Measurements from ENCODE around the gene SYT5.

SYT5 gene

GRCh38 chr19:55220525-55220924 is 40.4 kb upstream of the SYT5 start:
- no peak overlapping the region for H4K8ac ChIP-seq (ENCODE audit: low read length)
- no peak overlapping the region for H2BK120ac ChIP-seq (ENCODE audit: low read depth, low read length)
- H4K91ac ChIP-seq (ENCODE audit: low read length) = no peak overlapping the region
- H3K4me1 ChIP-seq (ENCODE audit: control insufficient read depth, insufficient read depth, low read depth, low read length) = peaks cover 11% of the 10 kb centered on the region
- no peak for DNase-seq
- no peak overlapping the region for H2BK5ac ChIP-seq (ENCODE audit: low read depth, low read length, poor library complexity, severe bottlenecking)
- H3K23ac ChIP-seq (ENCODE audit: low read length in 2 of 2) = no peak overlapping the region
- H3K27ac ChIP-seq (ENCODE audit: low read length, poor library complexity, severe bottlenecking) = no peak overlapping the region
- H2BK15ac ChIP-seq (ENCODE audit: low read depth, poor library complexity, severe bottlenecking) = no peak overlapping the region
- no peak overlapping the region for H3K4me2 ChIP-seq (ENCODE audit: low read length, poor library complexity, severe bottlenecking)
- no peak overlapping the region for H3K14ac ChIP-seq (ENCODE audit: low read length in 2 of 2)
- no peak overlapping the region for H3K4ac ChIP-seq (ENCODE audit: low read depth in 1 of 2, low read length in 2 of 2)
- H2AK5ac ChIP-seq (ENCODE audit: low read length, severe bottlenecking) = no peak overlapping the region
- no peaks in the 10 kb centered on the region for H3K9me3 ChIP-seq (ENCODE audit: control insufficient read depth, low read length)
- H3K27me3 ChIP-seq (ENCODE audit: control insufficient read depth in 1 of 2, insufficient read depth in 1 of 2, low read length in 2 of 2) = no peaks in the 10 kb centered on the region
- 67% methylated on average over 9 of the region's 9 CpGs for WGBS
- H3K79me1 ChIP-seq (replicated peaks; ENCODE audit: low read length, poor library complexity, severe bottlenecking) = no peaks in the 10 kb centered on the region
- no peak overlapping the region for H2BK12ac ChIP-seq (ENCODE audit: low read length in 2 of 2)
- no peak overlapping the region for H3K18ac ChIP-seq (ENCODE audit: low read depth in 1 of 2, low read length in 2 of 2)
- H2AFZ ChIP-seq (ENCODE audit: low read depth, low read length) = no peak overlapping the region
- no peak overlapping the region for H3K4me3 ChIP-seq (ENCODE audit: insufficient read depth in 1 of 2, low read depth in 1 of 2, low read length in 2 of 2)
- no peak overlapping the region for H3K9ac ChIP-seq (ENCODE audit: low read length)
- H3K36me3 ChIP-seq (ENCODE audit: control insufficient read depth in 1 of 2, insufficient read depth in 2 of 2, low read depth in 1 of 2, low read length in 2 of 2) = peaks cover 5 to 15% of the 10 kb centered on the region in 2 experiments

- peak overlapping the region; percentile 80 for H3K9ac ChIP-seq (ENCODE audit: low read length)
- H3K36me3 ChIP-seq (ENCODE audit: control insufficient read depth in 1 of 2, insufficient read depth in 2 of 2, low read depth in 1 of 2, low read length in 2 of 2) = no peaks in the 10 kb centered on the region
- DNase-seq = peak; percentile 100
- H3K4ac ChIP-seq (ENCODE audit: low read depth in 1 of 2, low read length in 2 of 2) = peak overlapping the region; percentile 42 to 60
- no peak overlapping the region for H2AK5ac ChIP-seq (ENCODE audit: low read length, severe bottlenecking)
- peak overlapping the region; percentile 95 for H4K91ac ChIP-seq (ENCODE audit: low read length)
- peak overlapping the region; percentile 85 for H3K4me2 ChIP-seq (ENCODE audit: low read length, poor library complexity, severe bottlenecking)
- peak overlapping the region; percentile 37 for H2BK5ac ChIP-seq (ENCODE audit: low read depth, low read length, poor library complexity, severe bottlenecking)
- H4K8ac ChIP-seq (ENCODE audit: low read length) = peak overlapping the region; percentile 35
- H3K18ac ChIP-seq (ENCODE audit: low read depth in 1 of 2, low read length in 2 of 2) = peak overlapping the region; percentile 85 to 87
- WGBS = 4% methylated on average over 33 of the region's 36 CpGs
- H3K79me1 ChIP-seq (replicated peaks; ENCODE audit: low read length, poor library complexity, severe bottlenecking) = no peaks in the 10 kb centered on the region
- peak overlapping the region; percentile 47 to 82 for H3K4me3 ChIP-seq (ENCODE audit: insufficient read depth in 1 of 2, low read depth in 1 of 2, low read length in 2 of 2)
- H3K27me3 ChIP-seq (ENCODE audit: control insufficient read depth in 1 of 2, insufficient read depth in 1 of 2, low read length in 2 of 2) = no peaks in the 10 kb centered on the region
- peak overlapping the region; percentile 87 for H2BK15ac ChIP-seq (ENCODE audit: low read depth, poor library complexity, severe bottlenecking)
- H2BK120ac ChIP-seq (ENCODE audit: low read depth, low read length) = peak overlapping the region; percentile 42
- H3K23ac ChIP-seq (ENCODE audit: low read length in 2 of 2) = no peak overlapping the region
- peak overlapping the region; percentile 59 to 93 for H2BK12ac ChIP-seq (ENCODE audit: low read length in 2 of 2)
- H3K4me1 ChIP-seq (ENCODE audit: control insufficient read depth, insufficient read depth, low read depth, low read length) = peaks cover 11% of the 10 kb centered on the region
- peak overlapping the region; percentile 78 for H3K27ac ChIP-seq (ENCODE audit: low read length, poor library complexity, severe bottlenecking)
- H3K14ac ChIP-seq (ENCODE audit: low read length in 2 of 2) = no peak overlapping the region
- peaks cover 7% of the 10 kb centered on the region for H3K9me3 ChIP-seq (ENCODE audit: control insufficient read depth, low read length)
- H2AFZ ChIP-seq (ENCODE audit: low read depth, low read length) = no peak overlapping the region
Measured at GRCh38 chr19:55216461-55217198, 36.5 kb upstream of the SYT5 start.

GRCh38 chr19:55213547-55213946 is 33.5 kb upstream of the SYT5 start:
- Histone ChIP-seq H2BK5ac (ENCODE audit: low read depth, low read length, poor library complexity, severe bottlenecking) (no peak overlapping the region), H3K4ac (ENCODE audit: low read depth in 1 of 2, low read length in 2 of 2) (no peak overlapping the region), H3K36me3 (ENCODE audit: control insufficient read depth in 1 of 2, insufficient read depth in 2 of 2, low read depth in 1 of 2, low read length in 2 of 2) (no peaks in the 10 kb centered on the region), H3K4me3 (ENCODE audit: insufficient read depth in 1 of 2, low read depth in 1 of 2, low read length in 2 of 2) (no peak overlapping the region), H4K8ac (ENCODE audit: low read length) (no peak overlapping the region), H2BK12ac (ENCODE audit: low read length in 2 of 2) (no peak overlapping the region), H3K27me3 (ENCODE audit: control insufficient read depth in 1 of 2, insufficient read depth in 1 of 2, low read length in 2 of 2) (no peaks in the 10 kb centered on the region), H2BK120ac (ENCODE audit: low read depth, low read length) (no peak overlapping the region), H3K14ac (ENCODE audit: low read length in 2 of 2) (no peak overlapping the region), H3K18ac (ENCODE audit: low read depth in 1 of 2, low read length in 2 of 2) (no peak overlapping the region), H3K4me2 (ENCODE audit: low read length, poor library complexity, severe bottlenecking) (no peak overlapping the region), H3K9me3 (ENCODE audit: control insufficient read depth, low read length) (peaks cover 7% of the 10 kb centered on the region), H3K23ac (ENCODE audit: low read length in 2 of 2) (no peak overlapping the region), H2BK15ac (ENCODE audit: low read depth, poor library complexity, severe bottlenecking) (no peak overlapping the region), H3K27ac (ENCODE audit: low read length, poor library complexity, severe bottlenecking) (no peak overlapping the region), H3K79me1 (replicated peaks; ENCODE audit: low read length, poor library complexity, severe bottlenecking) (no peaks in the 10 kb centered on the region), H2AFZ (ENCODE audit: low read depth, low read length) (no peak overlapping the region), H2AK5ac (ENCODE audit: low read length, severe bottlenecking) (no peak overlapping the region), H4K91ac (ENCODE audit: low read length) (no peak overlapping the region), H3K9ac (ENCODE audit: low read length) (no peak overlapping the region), H3K4me1 (ENCODE audit: control insufficient read depth, insufficient read depth, low read depth, low read length) (peaks cover 26% of the 10 kb centered on the region)
- no peak for DNase-seq
- WGBS = 90% methylated on average over 7 of the region's 7 CpGs

GRCh38 chr19:55212447-55212846 is 32.4 kb upstream of the SYT5 start:
- peaks cover 26% of the 10 kb centered on the region for H3K4me1 ChIP-seq (ENCODE audit: control insufficient read depth, insufficient read depth, low read depth, low read length)
- no peaks in the 10 kb centered on the region for H3K79me1 ChIP-seq (replicated peaks; ENCODE audit: low read length, poor library complexity, severe bottlenecking)
- H3K4me3 ChIP-seq (ENCODE audit: insufficient read depth in 1 of 2, low read depth in 1 of 2, low read length in 2 of 2) = no peak overlapping the region
- H3K18ac ChIP-seq (ENCODE audit: low read depth in 1 of 2, low read length in 2 of 2) = no peak overlapping the region
- H3K4me2 ChIP-seq (ENCODE audit: low read length, poor library complexity, severe bottlenecking) = no peak overlapping the region
- H2AFZ ChIP-seq (ENCODE audit: low read depth, low read length) = no peak overlapping the region
- H3K23ac ChIP-seq (ENCODE audit: low read length in 2 of 2) = no peak overlapping the region
- H4K91ac ChIP-seq (ENCODE audit: low read length) = no peak overlapping the region
- no peaks in the 10 kb centered on the region for H3K27me3 ChIP-seq (ENCODE audit: control insufficient read depth in 1 of 2, insufficient read depth in 1 of 2, low read length in 2 of 2)
- H3K14ac ChIP-seq (ENCODE audit: low read length in 2 of 2) = no peak overlapping the region
- H2BK120ac ChIP-seq (ENCODE audit: low read depth, low read length) = no peak overlapping the region
- no peak overlapping the region for H3K9ac ChIP-seq (ENCODE audit: low read length)
- DNase-seq = no peak
- peaks cover 7% of the 10 kb centered on the region for H3K9me3 ChIP-seq (ENCODE audit: control insufficient read depth, low read length)
- no peak overlapping the region for H2BK12ac ChIP-seq (ENCODE audit: low read length in 2 of 2)
- no peak overlapping the region for H4K8ac ChIP-seq (ENCODE audit: low read length)
- no peak overlapping the region for H3K27ac ChIP-seq (ENCODE audit: low read length, poor library complexity, severe bottlenecking)
- no peak overlapping the region for H2BK5ac ChIP-seq (ENCODE audit: low read depth, low read length, poor library complexity, severe bottlenecking)
- no peak overlapping the region for H3K4ac ChIP-seq (ENCODE audit: low read depth in 1 of 2, low read length in 2 of 2)
- H2BK15ac ChIP-seq (ENCODE audit: low read depth, poor library complexity, severe bottlenecking) = no peak overlapping the region
- 87% methylated on average over 2 of the region's 3 CpGs for whole genome bisulfite sequencing
- H3K36me3 ChIP-seq (ENCODE audit: control insufficient read depth in 1 of 2, insufficient read depth in 2 of 2, low read depth in 1 of 2, low read length in 2 of 2) = no peaks in the 10 kb centered on the region
- no peak overlapping the region for H2AK5ac ChIP-seq (ENCODE audit: low read length, severe bottlenecking)

Data from mesenchymal stem cell (in vitro differentiated cells and primary cell).